A673 (cell line): ENCODE measurements around the gene SLC1A5.

Experiments
- EZH2 ChIP-seq: fragments of 200-600 bp; sonication (generic); IDR thresholded peaks from 2 replicates; pipeline ENCODE4 v1.6.1; 2017; ENCODE audit warnings: borderline replicate concordance, low read depth, mild to moderate bottlenecking, mixed read lengths, antibody characterized with exemption, low read length; ENCODE audit not compliant: poor library complexity, severe bottlenecking
- TF ChIP-seq, protein P1 (sequence below): fragments of 300-800, 200-600 bp; sonication (generic); conservative IDR thresholded peaks from 2 replicates; pipeline ENCODE4 v1.5.1; 2017; ENCODE audit warnings: low read depth, mild to moderate bottlenecking, antibody characterized with exemption, low read length, moderate library complexity, mixed read lengths

GRCh38 chr19:46803555-46803954, 15.2 kb upstream of the SLC1A5 start:
- TF ChIP-seq, protein P1, sequence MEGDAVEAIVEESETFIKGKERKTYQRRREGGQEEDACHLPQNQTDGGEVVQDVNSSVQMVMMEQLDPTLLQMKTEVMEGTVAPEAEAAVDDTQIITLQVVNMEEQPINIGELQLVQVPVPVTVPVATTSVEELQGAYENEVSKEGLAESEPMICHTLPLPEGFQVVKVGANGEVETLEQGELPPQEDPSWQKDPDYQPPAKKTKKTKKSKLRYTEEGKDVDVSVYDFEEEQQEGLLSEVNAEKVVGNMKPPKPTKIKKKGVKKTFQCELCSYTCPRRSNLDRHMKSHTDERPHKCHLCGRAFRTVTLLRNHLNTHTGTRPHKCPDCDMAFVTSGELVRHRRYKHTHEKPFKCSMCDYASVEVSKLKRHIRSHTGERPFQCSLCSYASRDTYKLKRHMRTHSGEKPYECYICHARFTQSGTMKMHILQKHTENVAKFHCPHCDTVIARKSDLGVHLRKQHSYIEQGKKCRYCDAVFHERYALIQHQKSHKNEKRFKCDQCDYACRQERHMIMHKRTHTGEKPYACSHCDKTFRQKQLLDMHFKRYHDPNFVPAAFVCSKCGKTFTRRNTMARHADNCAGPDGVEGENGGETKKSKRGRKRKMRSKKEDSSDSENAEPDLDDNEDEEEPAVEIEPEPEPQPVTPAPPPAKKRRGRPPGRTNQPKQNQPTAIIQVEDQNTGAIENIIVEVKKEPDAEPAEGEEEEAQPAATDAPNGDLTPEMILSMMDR: no peak
- no peak for TF ChIP-seq EZH2
